Activated CD8-positive, alpha-beta memory T cell treated with anti-CD3 and anti-CD28 coated beads for 4 hours (primary cell): ENCODE data around the gene PCLAF.

Experiments
- DNase-seq, 2 donors: peaks; one replicate each; pipeline ENCODE4 v3.0.0-alpha.2; 2020; ENCODE audit warnings: low read depth in 2 of 2

The PCLAF gene

DNA sequence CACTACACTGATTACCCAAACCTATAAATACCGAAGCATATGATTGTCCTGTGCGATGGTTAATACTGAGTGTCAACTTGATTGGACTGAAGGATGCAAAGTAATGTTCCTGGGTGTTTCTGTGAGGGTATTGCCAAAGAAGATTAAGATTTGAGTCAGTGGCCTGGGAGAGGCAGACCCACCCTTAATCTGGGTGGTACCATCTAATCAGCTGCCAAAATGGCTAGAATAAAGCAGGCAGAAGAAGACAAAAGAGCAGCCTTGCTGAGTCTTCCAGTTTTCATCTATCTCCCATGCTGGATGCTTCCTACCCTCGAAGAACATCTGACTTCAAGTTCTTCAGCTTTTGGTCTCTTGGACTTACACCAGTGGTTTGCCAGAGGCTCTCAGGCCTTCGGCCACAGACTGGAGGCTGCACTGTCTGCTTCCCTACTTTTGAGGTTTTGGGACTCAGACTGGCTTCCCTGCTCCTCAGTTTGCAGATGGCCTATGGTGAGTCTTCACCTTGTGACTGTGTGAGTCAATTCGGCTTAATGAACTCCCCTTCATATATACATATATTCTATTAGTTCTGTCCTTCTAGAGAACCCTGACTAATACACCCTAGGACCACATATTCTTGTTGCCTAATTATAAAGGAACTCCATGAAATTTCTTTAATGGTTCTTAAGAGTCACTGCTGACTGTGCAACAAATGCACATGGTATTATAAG, 56.9 kb downstream of the PCLAF start:
- no peak for DNase-seq

DNA sequence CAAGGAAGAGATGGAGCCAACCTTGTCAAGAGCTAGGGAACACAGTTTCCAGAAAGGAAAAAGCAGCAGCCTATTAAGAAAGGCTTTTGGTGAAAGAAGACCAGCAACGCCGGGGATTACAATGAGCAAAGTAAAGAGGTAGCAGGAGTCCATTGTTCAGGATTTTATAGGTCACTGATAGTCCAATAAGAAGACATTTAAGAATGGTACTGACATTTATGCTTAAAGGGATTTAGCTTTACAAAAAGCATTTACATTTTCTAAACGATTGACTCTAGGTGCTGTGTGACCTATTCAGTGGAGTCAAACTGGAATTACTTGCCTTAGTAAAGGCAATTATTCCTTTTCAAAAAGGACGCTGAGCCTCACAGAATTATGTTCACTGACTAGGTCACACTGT, 66.0 kb downstream of the PCLAF start:
- no peak for DNase-seq

DNA sequence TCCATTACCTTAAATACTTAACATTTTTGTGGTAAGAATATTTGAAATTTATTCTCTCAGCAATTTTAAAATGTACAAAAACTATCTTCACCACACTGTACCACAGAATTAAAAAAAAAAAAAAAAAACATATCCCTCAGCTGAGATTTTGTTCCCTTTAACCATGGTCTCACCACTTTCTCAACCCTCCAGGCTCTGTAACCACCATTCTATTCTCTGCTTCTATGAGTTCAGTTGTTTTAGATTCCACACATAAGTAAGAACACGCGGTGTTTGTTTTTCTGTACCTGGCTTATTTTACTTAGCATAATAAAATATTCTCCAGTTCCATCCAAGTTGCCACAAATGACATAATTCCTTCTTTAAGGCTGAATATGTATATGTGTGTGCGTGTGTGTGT, 66.8 kb downstream of the PCLAF start:
- no peak for DNase-seq
